KBM-7 (cell line): ENCODE data around the gene SCIN.

Experiments
- DNase-seq: peaks from one replicate; pipeline ENCODE4 v3.0.0-alpha.2; 2015
- in situ Hi-C: fragments of 300-500 bp; cut with MboI; formaldehyde crosslinking; loops from 2 replicates; pipeline ENCODE4 v1.14.3; 2020; ENCODE audit warnings: low sequenced_read_pairs, low pct_unique_long_range_greater_than_20kb, mixed read lengths

SCIN gene

GRCh38 chr7:12564996-12565764 lies 5.3 kb upstream of the SCIN start:
- no peak for DNase-seq
- in situ Hi-C loops, result no loop called here

GRCh38 chr7:12565873-12566272 lies 4.6 kb upstream of the SCIN start:
- DNase-seq, result no peak
- in situ Hi-C loops, result no loop called here

GRCh38 chr7:12567015-12567414 lies 3.5 kb upstream of the SCIN start:
- in situ Hi-C loops, result no loop called here
- DNase-seq, result no peak

GRCh38 chr7:12569673-12570072 lies 847 bp upstream of the SCIN start:
- in situ Hi-C loops, result no loop called here

GRCh38 chr7:12570168-12570533 lies 369 bp upstream of the SCIN start:
- DNase-seq, result no peak
- in situ Hi-C loops, result no loop called here

More at GRCh38 chr7:12569673-12570072, 847 bp upstream of the SCIN start:
- DNase-seq, result no peak

DNA sequence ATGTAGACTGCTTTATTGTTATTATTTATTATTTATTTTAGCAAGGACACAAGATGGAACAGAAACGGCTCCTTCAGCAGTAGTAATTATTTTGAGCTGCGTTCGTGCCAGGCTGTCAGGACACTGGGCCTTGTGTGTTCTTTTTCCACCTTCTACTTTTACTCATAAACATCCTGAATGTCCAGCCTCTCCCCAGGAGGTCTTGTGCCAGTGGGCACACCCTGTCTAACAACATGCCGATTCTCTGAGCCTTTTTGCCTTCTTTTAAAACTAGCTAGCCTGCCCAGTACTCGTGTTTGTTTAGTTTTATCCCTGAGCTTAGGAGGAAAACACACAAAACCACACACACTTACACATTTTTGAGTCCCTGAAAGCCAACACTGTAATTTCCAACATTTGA lies 1.2 kb downstream of the SCIN start:
- in situ Hi-C loops, result no loop called here
- no peak for DNase-seq

DNA sequence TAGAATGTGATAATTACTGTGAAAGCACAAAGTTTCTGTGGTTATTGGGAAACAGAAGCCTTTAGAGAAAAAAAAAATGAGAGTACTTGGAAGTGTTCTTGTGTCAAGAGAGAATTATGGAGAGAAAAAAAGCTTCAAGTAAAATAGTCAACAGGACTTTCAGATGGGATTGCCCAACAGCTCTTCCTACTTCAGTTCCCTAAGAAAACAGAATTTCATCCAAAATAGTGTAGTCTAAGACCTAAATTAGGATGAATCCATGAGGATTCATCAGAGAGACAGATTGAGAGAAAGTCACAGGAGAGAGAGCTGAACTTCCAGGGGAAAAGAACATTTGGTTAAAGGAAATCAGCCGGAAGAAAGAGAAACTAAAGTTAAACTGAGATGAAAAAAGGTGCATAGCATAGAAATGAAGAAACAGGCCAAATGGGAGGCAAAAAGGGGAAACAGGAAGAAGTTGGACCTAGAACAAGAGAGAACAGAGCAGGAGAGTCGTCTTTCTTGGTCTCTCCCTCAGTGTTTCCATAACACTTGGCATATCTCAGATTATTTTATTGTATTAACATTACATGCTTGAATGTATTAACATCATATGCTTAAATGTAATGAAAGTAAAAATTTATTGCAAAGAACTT lies 2.5 kb downstream of the SCIN start:
- no peak for DNase-seq
- in situ Hi-C loops, result no loop called here

GRCh38 chr7:12573885-12574284 lies 3.4 kb downstream of the SCIN start:
- no peak for DNase-seq
- in situ Hi-C loops, result no loop called here

DNA sequence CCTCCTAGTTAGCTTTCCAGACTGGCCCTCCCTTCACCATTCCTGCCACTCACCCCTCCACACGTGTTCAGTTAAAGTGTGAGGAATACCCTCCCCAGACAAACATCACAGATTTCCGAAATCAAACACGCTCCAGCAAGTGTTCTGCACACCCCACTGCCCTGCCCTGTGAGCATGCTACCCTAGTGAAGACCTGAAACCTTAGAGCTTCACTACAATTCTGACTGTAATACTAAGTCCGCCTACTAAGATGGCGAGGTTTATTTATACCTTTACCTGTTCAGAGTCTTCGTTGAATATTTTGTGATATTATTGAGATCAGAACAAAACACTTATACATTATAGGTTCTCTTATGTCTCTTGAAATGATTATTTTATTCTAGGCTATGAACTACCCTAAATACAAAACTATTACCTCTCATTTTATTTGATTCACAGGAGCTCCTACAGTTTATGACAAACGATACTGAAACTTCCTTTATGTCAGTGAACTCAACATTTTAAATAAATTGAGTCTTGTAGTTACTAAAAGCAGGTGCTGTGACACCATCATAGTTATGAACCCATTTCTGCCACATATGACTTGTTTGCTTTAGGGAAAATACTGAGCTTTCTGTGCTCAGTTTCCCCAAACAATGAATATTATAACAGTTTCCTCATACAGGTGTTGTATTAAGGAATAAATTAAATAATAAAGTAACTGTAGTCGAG lies 8.6 kb downstream of the SCIN start:
- in situ Hi-C loops, result no loop called here
- DNase-seq, result no peak

DNA sequence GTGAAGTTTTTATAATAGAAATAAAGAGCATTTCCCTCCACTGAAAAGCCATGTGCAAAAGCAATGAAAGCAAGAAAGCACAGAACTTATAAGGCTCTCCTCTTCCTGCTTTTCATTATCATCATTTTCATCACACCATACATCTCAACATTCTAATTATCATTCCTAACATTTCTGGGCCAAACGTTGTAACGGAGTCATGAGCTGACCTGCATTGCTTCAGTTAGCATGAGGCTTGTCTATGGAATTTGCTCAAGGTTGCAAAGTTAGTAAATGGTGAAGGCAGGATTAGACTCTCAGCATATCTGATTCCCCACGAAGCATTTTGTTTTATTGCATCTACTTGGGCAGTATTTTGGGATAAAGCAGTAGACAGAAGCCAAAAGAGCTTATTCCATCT lies 11.4 kb downstream of the SCIN start:
- in situ Hi-C loops, result no loop called here
- DNase-seq, result no peak

DNA sequence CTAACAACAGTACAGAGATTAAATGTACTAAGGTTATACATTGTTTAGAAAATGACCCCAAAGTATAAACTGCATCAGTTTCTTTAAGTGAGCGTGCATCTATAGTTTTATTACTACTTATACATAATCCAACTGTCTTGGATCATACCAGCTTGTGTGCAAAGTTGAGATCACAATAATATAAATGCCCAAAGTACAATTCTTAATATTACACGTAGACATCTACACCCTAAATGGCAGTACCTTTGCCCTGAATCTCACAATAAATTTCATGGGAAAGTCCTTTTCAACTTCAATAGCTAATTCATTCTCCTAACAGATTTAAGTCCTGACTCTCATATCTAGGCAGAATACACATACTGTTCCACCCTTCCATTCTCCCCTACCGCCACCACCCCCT lies 11.8 kb downstream of the SCIN start:
- no peak for DNase-seq
- in situ Hi-C loops, result no loop called here

GRCh38 chr7:12583176-12583575 lies 12.7 kb downstream of the SCIN start:
- in situ Hi-C loops, result no loop called here
- DNase-seq, result no peak

DNA sequence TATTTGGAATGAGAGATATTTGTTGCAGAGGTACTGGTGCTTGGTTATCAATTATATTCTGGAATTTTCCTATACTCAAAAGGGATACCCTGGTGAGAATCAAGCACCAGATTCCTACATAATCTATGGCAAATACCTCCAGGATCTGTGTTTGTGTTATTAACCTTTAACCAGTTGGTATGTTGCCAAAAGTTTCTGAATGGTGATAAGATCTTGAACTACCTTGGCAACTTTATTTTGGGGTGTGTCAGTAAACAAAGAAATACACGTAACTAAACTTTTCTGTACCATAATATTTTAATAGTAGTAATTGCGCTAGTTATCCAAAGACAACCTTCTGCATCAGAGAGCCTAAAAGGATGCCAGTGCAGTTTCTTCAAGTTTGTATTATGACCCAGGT lies 13.4 kb downstream of the SCIN start:
- in situ Hi-C loops, result no loop called here

GRCh38 chr7:12584930-12585329 lies 14.4 kb downstream of the SCIN start:
- in situ Hi-C loops, result no loop called here
- peak; percentile 81 for DNase-seq

More for the DNA sequence above, 13.4 kb downstream of the SCIN start:
- no peak for DNase-seq

GRCh38 chr7:12586271-12586670 lies 15.8 kb downstream of the SCIN start:
- in situ Hi-C loops, result no loop called here
- DNase-seq, result no peak

- DNase-seq, result no peak
- in situ Hi-C loops, result no loop called here
Observed at GRCh38 chr7:12588259-12588904, 17.9 kb downstream of the SCIN start.

DNA sequence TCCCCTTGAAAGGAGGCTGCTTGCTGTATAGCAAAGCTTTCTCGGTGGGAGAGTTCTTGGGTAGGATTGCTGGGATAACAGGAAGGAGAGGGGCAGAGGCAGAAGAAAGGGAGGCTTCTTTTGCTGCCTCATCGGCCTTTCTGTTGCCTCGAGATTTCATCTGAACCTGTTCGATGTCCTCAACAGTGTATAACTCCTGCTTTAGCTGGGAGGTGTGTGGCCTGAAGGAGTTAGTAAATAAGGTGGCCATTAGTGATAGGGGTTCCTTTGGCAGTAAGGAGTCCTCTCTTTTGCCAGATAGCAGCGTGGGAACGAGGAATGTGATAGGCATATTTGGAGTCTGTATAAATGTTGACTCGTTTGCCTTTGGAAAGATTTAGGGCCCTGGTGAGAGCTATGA lies 20.0 kb downstream of the SCIN start:
- no peak for DNase-seq
- in situ Hi-C loops, result no loop called here

DNA sequence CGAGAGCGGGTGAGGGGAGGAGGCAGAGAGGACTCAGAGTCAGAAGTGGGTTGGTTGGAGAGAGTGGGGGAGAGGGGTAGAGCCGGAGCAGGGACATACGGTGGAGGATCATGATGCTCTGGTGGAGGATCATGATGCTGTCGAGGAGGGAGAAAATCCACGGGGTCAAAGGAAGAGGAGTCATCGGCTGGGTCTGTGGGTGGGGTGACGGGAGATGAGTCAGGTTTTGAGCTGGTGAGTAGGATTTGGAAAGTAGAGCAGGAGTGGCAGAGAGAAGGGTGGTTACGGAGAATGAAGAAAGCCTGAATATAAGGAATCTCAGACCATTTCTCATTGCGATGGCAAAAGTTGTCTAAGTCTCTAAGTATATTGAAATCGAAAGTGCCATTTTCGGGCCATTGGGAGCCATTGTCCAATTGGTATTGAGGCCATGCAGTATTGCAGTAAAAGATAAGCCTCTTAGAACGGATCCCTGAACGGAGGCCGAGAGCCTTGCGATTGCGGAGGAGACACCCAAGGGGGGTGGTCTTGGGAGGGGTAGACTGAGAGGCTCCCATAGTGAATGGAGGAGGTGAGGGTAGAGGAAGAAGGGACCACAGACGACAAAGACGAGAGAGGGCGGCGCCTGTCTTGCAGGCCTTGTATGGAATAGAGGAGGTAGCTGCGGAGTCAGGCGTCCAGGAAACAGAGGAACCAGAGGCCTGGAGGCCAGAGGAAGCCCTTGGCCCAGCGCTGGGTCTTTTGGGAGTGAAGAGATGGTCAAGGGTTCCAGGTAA lies 23.8 kb downstream of the SCIN start:
- in situ Hi-C loops, result no loop called here
- no peak for DNase-seq

- no peak for DNase-seq
- in situ Hi-C loops, result no loop called here
Observed at GRCh38 chr7:12595148-12595547, 24.6 kb downstream of the SCIN start.
